Trophoblast cell (in vitro differentiated cells and primary cell): ENCODE data around the gene AAK1.
A peak's percentile ranks its signal among the peaks of the same experiment; 100 is the strongest.

Experiments used
- DNase-seq, 2 donors: peaks; one replicate each; pipeline ENCODE4 v3.0.0-alpha.2; 2016
- H2AFZ ChIP-seq: 2 replicates; pipeline ENCODE4 v1.6.1; 2013; ENCODE audit warnings: low read length, moderate library complexity, mild to moderate bottlenecking; ENCODE audit not compliant: insufficient read depth, poor library complexity
- H2AK5ac ChIP-seq: 2 replicates; pipeline ENCODE4 v1.6.1; 2013; ENCODE audit warnings: mild to moderate bottlenecking, low read length
- H2BK120ac ChIP-seq: 2 replicates; pipeline ENCODE4 v1.6.1; 2013; ENCODE audit warnings: low read length, mild to moderate bottlenecking, moderate library complexity; ENCODE audit not compliant: insufficient read depth, poor library complexity
- H2BK12ac ChIP-seq: 2 replicates; pipeline ENCODE4 v1.6.1; 2013; ENCODE audit warnings: mild to moderate bottlenecking, low read length, moderate library complexity
- H2BK5ac ChIP-seq: 2 replicates; pipeline ENCODE4 v1.6.1; 2013; ENCODE audit warnings: low read length, low read depth, moderate library complexity, mild to moderate bottlenecking; ENCODE audit not compliant: poor library complexity
- H3K14ac ChIP-seq: 2 replicates; pipeline ENCODE4 v1.6.1; 2013; ENCODE audit warnings: mild to moderate bottlenecking, low read length
- H3K18ac ChIP-seq: 2 replicates; pipeline ENCODE4 v1.6.1; 2013; ENCODE audit warnings: mild to moderate bottlenecking, low read length
- H3K23ac ChIP-seq: 2 replicates; pipeline ENCODE4 v1.6.1; 2013; ENCODE audit warnings: low read length
- H3K27ac ChIP-seq: 2 replicates; pipeline ENCODE4 v1.5.1; 2013; ENCODE audit warnings: low read depth, mild to moderate bottlenecking, inconsistent platforms, low read length, moderate library complexity
- H3K27me3 ChIP-seq: 2 replicates; pipeline ENCODE4 v1.6.1; 2013; ENCODE audit warnings: inconsistent platforms, mild to moderate bottlenecking, low read length, moderate library complexity; ENCODE audit not compliant: insufficient read depth
- H3K36me3 ChIP-seq, 2 experiments: 1 replicate in 1 of 2; 2 replicates in 1 of 2; pipeline ENCODE4 v1.6.1; 2013; ENCODE audit warnings: low read length in 2 of 2, mild to moderate bottlenecking in 2 of 2, moderate library complexity in 1 of 2; ENCODE audit not compliant: insufficient read depth in 2 of 2, control insufficient read depth in 1 of 2
- H3K4ac ChIP-seq: 2 replicates; pipeline ENCODE4 v1.6.1; 2013; ENCODE audit warnings: low read depth, mild to moderate bottlenecking, low read length, moderate library complexity
- H3K4me1 ChIP-seq, 2 experiments: 1 replicate in 1 of 2; 2 replicates in 1 of 2; pipeline ENCODE4 v1.6.1; 2013; ENCODE audit warnings: low read length in 2 of 2, mild to moderate bottlenecking in 2 of 2, moderate library complexity in 1 of 2; ENCODE audit not compliant: insufficient read depth in 2 of 2, control insufficient read depth in 1 of 2
- H3K4me2 ChIP-seq: 2 replicates; pipeline ENCODE4 v1.6.1; 2013; ENCODE audit warnings: inconsistent platforms, mild to moderate bottlenecking, low read length, moderate library complexity
- H3K4me3 ChIP-seq: 2 replicates; pipeline ENCODE4 v1.5.1; 2013; ENCODE audit warnings: mild to moderate bottlenecking, low read depth, low read length, inconsistent platforms
- H3K79me1 ChIP-seq: one replicate; pipeline ENCODE4 v1.6.1; 2013; ENCODE audit warnings: low read length
- H3K79me2 ChIP-seq: 2 replicates; pipeline ENCODE4 v1.6.1; 2013; ENCODE audit warnings: low read length, mild to moderate bottlenecking; ENCODE audit not compliant: control insufficient read depth, insufficient read depth, poor library complexity
- H3K9ac ChIP-seq: 2 replicates; pipeline ENCODE4 v1.6.1; 2013; ENCODE audit warnings: mild to moderate bottlenecking, low read length
- H3K9me3 ChIP-seq: 2 replicates; pipeline ENCODE4 v1.6.1; 2013; ENCODE audit warnings: low read depth, mild to moderate bottlenecking, control low read depth, inconsistent platforms, low read length; ENCODE audit not compliant: insufficient read depth
- H4K12ac ChIP-seq: 2 replicates; pipeline ENCODE4 v1.6.1; 2013; ENCODE audit warnings: low read depth, mild to moderate bottlenecking, low read length, moderate library complexity
- H4K8ac ChIP-seq: 2 replicates; pipeline ENCODE4 v1.6.1; 2013; ENCODE audit warnings: low read depth, mild to moderate bottlenecking, low read length, moderate library complexity
- H4K91ac ChIP-seq: one replicate; pipeline ENCODE4 v1.6.1; 2013; ENCODE audit warnings: low read depth, mild to moderate bottlenecking, low read length, moderate library complexity
- WGBS: extraction: QIAGEN DNeasy Blood & Tissue Kit; methylation state at CpG from one replicate; pipeline ENCODE4 v1.1.7; 2013; ENCODE audit warnings: missing lambda C conversion rate; ENCODE audit not compliant: insufficient read length, insufficient coverage; ENCODE audit errors: extremely low coverage; 5-methylcytosine and 5-hydroxymethylcytosine counted together

AAK1 gene

DNA sequence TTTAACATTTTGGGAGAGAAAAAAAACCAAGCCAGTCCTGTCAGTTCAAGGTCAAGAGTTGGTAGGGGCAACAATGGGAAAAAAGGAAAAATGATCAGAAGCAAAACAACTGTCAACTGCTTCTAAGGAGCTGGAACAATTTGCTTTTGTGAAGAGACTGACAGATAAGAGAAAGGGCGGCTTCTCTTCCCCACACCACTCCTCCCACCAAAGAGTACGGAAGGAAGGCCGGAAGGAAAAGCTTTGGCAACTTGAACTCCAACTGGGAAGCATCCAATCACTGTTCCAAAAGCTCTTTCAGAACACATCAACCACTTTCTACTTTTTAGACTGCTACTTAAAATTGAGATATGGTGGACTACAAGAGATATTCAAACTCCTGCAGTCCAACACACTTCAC is 148.5 kb downstream of the AAK1 start:
- Histone ChIP-seq H3K18ac (no peak overlapping the region), H2BK5ac (no peak overlapping the region), H3K27ac (no peak overlapping the region), H2BK12ac (no peak overlapping the region), H3K79me2 (no peaks in the 10 kb centered on the region), H3K4me3 (no peak overlapping the region), H3K9me3 (no peaks in the 10 kb centered on the region), H3K4me1 (no peaks in the 10 kb centered on the region), H2AK5ac (no peak overlapping the region), H2AFZ (no peak overlapping the region), H3K9ac (no peak overlapping the region), H3K4ac (no peak overlapping the region), H3K36me3 (peaks cover 16 to 19% of the 10 kb centered on the region in 2 experiments), H3K14ac (no peak overlapping the region), H3K23ac (no peak overlapping the region), H3K27me3 (no peaks in the 10 kb centered on the region), H2BK120ac (no peak overlapping the region), H4K12ac (no peak overlapping the region), H3K4me2 (no peak overlapping the region), H3K79me1 (no peaks in the 10 kb centered on the region), H4K91ac (no peak overlapping the region), H4K8ac (no peak overlapping the region)
- no CpG with 5 or more reads among the region's 3 CpGs for WGBS
- no peak for DNase-seq

DNA sequence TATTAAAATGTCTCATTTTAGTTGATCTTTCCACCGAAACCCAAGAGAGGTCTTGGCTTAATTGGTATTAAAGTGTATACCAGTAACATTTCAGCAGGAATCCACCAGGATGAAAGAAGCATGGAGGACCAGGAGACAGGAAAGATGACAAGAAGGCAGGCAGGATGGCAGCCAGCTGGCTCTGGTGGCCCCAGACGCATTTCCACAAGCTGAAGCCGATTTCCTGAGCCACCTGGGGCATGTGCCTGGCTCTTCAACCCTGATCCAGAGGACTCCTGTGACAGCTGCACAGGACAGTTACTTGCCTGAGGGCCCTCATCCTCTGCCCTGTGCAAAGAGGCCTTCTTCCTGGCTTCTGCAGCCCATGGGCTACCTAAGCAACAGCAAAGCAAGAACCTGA is 149.4 kb downstream of the AAK1 start:
- DNase-seq = no peak
- Histone ChIP-seq H2BK120ac (no peak overlapping the region), H3K9ac (no peak overlapping the region), H2AFZ (no peak overlapping the region), H2BK5ac (no peak overlapping the region), H3K36me3 (peaks cover 17 to 21% of the 10 kb centered on the region in 2 experiments), H3K4me3 (no peak overlapping the region), H3K23ac (no peak overlapping the region), H4K91ac (no peak overlapping the region), H3K14ac (no peak overlapping the region), H3K9me3 (no peaks in the 10 kb centered on the region), H2AK5ac (no peak overlapping the region), H3K4me1 (no peaks in the 10 kb centered on the region), H3K79me1 (no peaks in the 10 kb centered on the region), H2BK12ac (no peak overlapping the region), H3K79me2 (no peaks in the 10 kb centered on the region), H4K12ac (no peak overlapping the region), H4K8ac (no peak overlapping the region), H3K27me3 (no peaks in the 10 kb centered on the region), H3K18ac (no peak overlapping the region), H3K4ac (no peak overlapping the region), H3K4me2 (no peak overlapping the region), H3K27ac (no peak overlapping the region)
- WGBS = no CpG with 5 or more reads among the region's 3 CpGs

GRCh38 chr2:69493268-69493667 is 150.3 kb downstream of the AAK1 start:
- H3K18ac ChIP-seq = no peak overlapping the region

GRCh38 chr2:69491864-69492263 is 151.7 kb downstream of the AAK1 start:
- WGBS = no CpG with 5 or more reads among the region's 4 CpGs
- no peaks in the 10 kb centered on the region for H3K4me1 ChIP-seq

More at GRCh38 chr2:69493268-69493667, 150.3 kb downstream of the AAK1 start:
- H3K27ac ChIP-seq = no peak overlapping the region
- H3K9me3 ChIP-seq = no peaks in the 10 kb centered on the region
- H2BK120ac ChIP-seq = no peak overlapping the region
- H3K79me1 ChIP-seq = no peaks in the 10 kb centered on the region
- H2BK5ac ChIP-seq = no peak overlapping the region
- no peaks in the 10 kb centered on the region for H3K4me1 ChIP-seq
- no peak overlapping the region for H3K23ac ChIP-seq
- no peak overlapping the region for H4K91ac ChIP-seq
- H2AK5ac ChIP-seq = no peak overlapping the region
- WGBS = no CpG with 5 or more reads among the region's 6 CpGs
- H4K12ac ChIP-seq = no peak overlapping the region
- DNase-seq = peak in 1 of 2 donors; percentile 7
- H2AFZ ChIP-seq = no peak overlapping the region
- H4K8ac ChIP-seq = no peak overlapping the region
- H3K4me3 ChIP-seq = no peak overlapping the region
- no peaks in the 10 kb centered on the region for H3K79me2 ChIP-seq
- H3K9ac ChIP-seq = no peak overlapping the region
- no peak overlapping the region for H3K4me2 ChIP-seq
- H2BK12ac ChIP-seq = no peak overlapping the region
- no peak overlapping the region for H3K4ac ChIP-seq
- no peak overlapping the region for H3K14ac ChIP-seq
- H3K36me3 ChIP-seq = peaks cover 13 to 14% of the 10 kb centered on the region in 2 experiments
- no peaks in the 10 kb centered on the region for H3K27me3 ChIP-seq

More at GRCh38 chr2:69491864-69492263, 151.7 kb downstream of the AAK1 start:
- Histone ChIP-seq H4K91ac (no peak overlapping the region), H2BK5ac (no peak overlapping the region), H3K14ac (no peak overlapping the region), H3K79me2 (no peaks in the 10 kb centered on the region), H3K27me3 (no peaks in the 10 kb centered on the region), H3K4me3 (no peak overlapping the region), H3K23ac (no peak overlapping the region), H3K79me1 (no peaks in the 10 kb centered on the region), H3K4ac (no peak overlapping the region), H3K9ac (no peak overlapping the region), H4K12ac (no peak overlapping the region), H2BK120ac (no peak overlapping the region), H3K36me3 (peaks cover 7 to 14% of the 10 kb centered on the region in 2 experiments), H3K18ac (no peak overlapping the region), H3K4me2 (no peak overlapping the region), H2BK12ac (no peak overlapping the region), H4K8ac (no peak overlapping the region), H3K9me3 (no peaks in the 10 kb centered on the region), H2AFZ (no peak overlapping the region), H3K27ac (no peak overlapping the region), H2AK5ac (no peak overlapping the region)
- no peak for DNase-seq
